H1 (cell line): ENCODE measurements around the gene NKAIN4. TPM values are rescaled to one million over a fixed set of nuclear protein-coding genes. Genes with fewer than 3 reads are reported as not detected.

Experiments used
- BCL11A ChIP-seq, 2 experiments: IDR thresholded peaks; one replicate each; pipeline ENCODE4 v1.6.1; 2011; ENCODE audit warnings: low read depth in 2 of 2, low read length in 2 of 2, mild to moderate bottlenecking in 2 of 2
- CHD1 ChIP-seq: IDR thresholded peaks from 2 replicates; pipeline ENCODE4 v1.6.1; 2012; ENCODE audit warnings: low read depth, low read length, improper control_type of control experiment
- EZH2 ChIP-seq: fragments of 200-600 bp; sonication (generic); IDR thresholded peaks from 2 replicates; pipeline ENCODE4 v1.7.1; 2012; ENCODE audit warnings: low read depth, mild to moderate bottlenecking, moderate library complexity, low read length, inconsistent platforms; ENCODE audit not compliant: severe bottlenecking
- JUN ChIP-seq: IDR thresholded peaks from 2 replicates; pipeline ENCODE4 v1.6.1; 2011; ENCODE audit warnings: low read depth, mild to moderate bottlenecking, improper control_type of control experiment, low read length
- KDM1A ChIP-seq: fragments of 200-600, 300-600 bp; sonication (generic); IDR thresholded peaks from 2 replicates; pipeline ENCODE4 v1.7.1; 2016; ENCODE audit warnings: mild to moderate bottlenecking, low read length, borderline replicate concordance
- NANOG ChIP-seq: IDR thresholded peaks from 2 replicates; pipeline ENCODE4 v1.6.1; 2011; ENCODE audit warnings: low read length, low read depth, mild to moderate bottlenecking, inconsistent platforms; ENCODE audit not compliant: insufficient read depth, poor library complexity, severe bottlenecking
- RAD21 ChIP-seq, 2 experiments: IDR thresholded peaks in 1 of 2; conservative IDR thresholded peaks in 1 of 2; 2 replicates each; pipeline ENCODE4 v1.6.1; 2011; ENCODE audit warnings: low read depth in 2 of 2, low read length in 2 of 2, improper control_type of control experiment in 1 of 2, inconsistent platforms in 1 of 2, mild to moderate bottlenecking in 1 of 2, moderate library complexity in 1 of 2
- SIN3A ChIP-seq, 2 experiments: IDR thresholded peaks in 1 of 2; conservative IDR thresholded peaks in 1 of 2; 2 replicates each; pipeline ENCODE4 v1.6.1; 2011 to 2012; ENCODE audit warnings: low read length in 2 of 2, improper control_type of control experiment in 1 of 2, low read depth in 1 of 2, mild to moderate bottlenecking in 1 of 2
- TAF1 ChIP-seq: IDR thresholded peaks from 2 replicates; pipeline ENCODE4 v1.6.1; 2011; ENCODE audit warnings: mild to moderate bottlenecking, low read depth, low read length
- polyA plus RNA-seq, 7 experiments: library from polyadenylated mRNA; depleted of rRNA in 3 of 7; stranded (reverse) in 5 of 7; unstranded in 2 of 7; fragments of >200 nt in 5 of 7; fragments of 200-250 nt in 2 of 7; gene quantifications; 1 replicate in 5 of 7; 2 replicates in 1 of 7; 4 replicates in 1 of 7; pipeline versions ENCODE4 v1.2.1 to v1.2.3, GENCODE V29; 2011 to 2013; ENCODE audit warnings: missing spikeins in 2 of 7, mixed read lengths in 2 of 7
- total RNA-seq: library from RNA; stranded (reverse); fragmentation: NEBNext Ultra II Directional; extraction: Animal tissue kit (Norgen Biotek cat#: 25700); gene quantifications from 2 replicates; pipeline ENCODE4 v1.2.1, GENCODE V29; 2021

Gene NKAIN4
- total and polyA plus RNA-seq, 2 of the 8 experiments (the other 6 are each of a cell fraction or from before 2014, with no cell fraction given) = 6.9 to 17.0 TPM

DNA sequence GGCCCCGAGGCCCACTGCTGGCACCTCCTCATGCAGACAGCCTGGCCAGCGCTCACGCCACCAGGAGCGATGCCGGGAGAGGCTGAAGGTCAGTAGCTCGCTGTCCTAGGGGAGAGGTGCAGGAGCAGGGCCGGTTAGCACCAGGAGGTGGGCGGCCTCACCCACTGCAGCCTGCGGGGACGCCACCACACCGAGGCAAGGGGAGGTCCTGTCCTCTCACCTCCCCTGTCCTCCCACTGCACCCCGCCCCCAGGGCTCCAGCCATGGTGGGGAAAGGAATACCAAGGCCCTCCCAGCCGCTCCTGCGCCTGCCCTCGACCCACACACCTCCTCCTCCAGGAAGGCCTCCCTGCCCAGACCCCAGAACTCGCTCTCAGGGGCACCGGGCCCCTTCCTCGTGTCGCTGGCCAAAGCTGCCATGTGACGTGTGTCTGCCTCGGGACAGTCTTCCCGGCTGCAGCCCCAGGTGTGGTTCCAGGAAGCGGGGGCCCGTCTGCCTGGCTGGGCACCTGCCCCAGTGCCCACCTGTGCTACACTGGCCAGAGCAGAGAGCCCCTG lies 6.5 kb downstream of the NKAIN4 start (continued):
- TF ChIP-seq KDM1A (no peak), JUN (no peak), BCL11A (IDR thresholded peaks at IDR 0.05; ENCODE audit: low read depth in 2 of 2, low read length in 2 of 2) (no peak), RAD21 (IDR thresholded peaks at IDR 0.05 in 1 of 2, conservative IDR thresholded peaks at IDR 0.05 in 1 of 2; ENCODE audit: low read depth in 2 of 2, low read length in 2 of 2) (no peak), EZH2 (no peak), CHD1 (no peak), SIN3A (conservative IDR thresholded peaks at IDR 0.05 in 1 of 2, IDR thresholded peaks at IDR 0.05 in 1 of 2; ENCODE audit: low read depth in 1 of 2, low read length in 2 of 2) (no peak), NANOG (no peak), TAF1 (no peak)
